Measurements from ENCODE around the gene ZNF771. TPM values are rescaled to one million over a fixed set of nuclear protein-coding genes. Genes with fewer than 3 reads are reported as not detected.

The ZNF771 gene
- total and polyA plus RNA-seq, 2 experiments from 2014 or later, result 10.8 to 12.0 TPM

GRCh38 chr16:30374538-30374937 is 32.9 kb upstream of the ZNF771 start, which contains the start of gene MYL11:
Gene MYL11 (plus strand): TSS chr16:30374802. CDS start chr16:30374858, 56 bp downstream.
- DNase-seq (ENCODE audit: low spot score) (no peak), ATAC-seq (no peak)
- no peaks in the 10 kb centered on the region for H3K9me2 ChIP-seq (ENCODE audit: insufficient read depth)
- peaks cover 11% of the 10 kb centered on the region for H3K4me1 ChIP-seq (ENCODE audit: insufficient read depth)
- no peak within 1 kb of the TSS for H3K4me2 ChIP-seq
- peaks cover 18% of the 10 kb centered on the region for H3F3A ChIP-seq (replicated peaks; ENCODE audit: low read depth)
- H3K36me3 ChIP-seq (ENCODE audit: insufficient read depth), result no peaks in the 10 kb centered on the region
- H3K79me2 ChIP-seq (replicated peaks; ENCODE audit: insufficient read depth), result no peaks in the 10 kb centered on the region
- Mint-ChIP-seq H3K4me1 (peaks cover 24% of the 10 kb centered on the region), H3K36me3 (ENCODE audit: low read depth) (no peaks in the 10 kb centered on the region; the same call in 2 of the 3 replicates), H3K27ac (no peak within 1 kb of the TSS), H3K9me3 (no peaks in the 10 kb centered on the region; the same call in 2 of the 3 replicates), H3K4me3 (peak within 1 kb of the TSS; percentile 12; the same call in 1 of the 3 replicates), H3K27me3 (ENCODE audit: insufficient read depth, low read depth, poor library complexity) (peaks cover 35% of the 10 kb centered on the region)
- no peak within 1 kb of the TSS for H2AFZ ChIP-seq
- no peak within 1 kb of the TSS for H3K4me3 ChIP-seq
- 0 out of 2 replicates have a peak within 1 kb of the TSS, but pooled peaks have one; percentile 19 for H3K27ac ChIP-seq (ENCODE audit: low read depth)
- no peaks in the 10 kb centered on the region for H4K20me1 ChIP-seq (replicated peaks; ENCODE audit: insufficient read depth)
- TF ChIP-seq POLR2AphosphoS5 (IDR thresholded peaks at IDR 0.05; ENCODE audit: low read depth), result no peak
- no peak for TF ChIP-seq REST (IDR thresholded peaks at IDR 0.05; ENCODE audit: unreplicated experiment)
- TF ChIP-seq NANOG (IDR thresholded peaks at IDR 0.05; ENCODE audit: borderline replicate concordance), result no peak
- no peak for TF ChIP-seq ETS1 (IDR thresholded peaks at IDR 0.05)
- TF ChIP-seq CTCF (conservative IDR thresholded peaks at IDR 0.05; ENCODE audit: low read depth in 2 of 2), result no peak
- TF ChIP-seq JUNB (IDR thresholded peaks at IDR 0.05; ENCODE audit: unreplicated experiment), result no peak
- TF ChIP-seq EZH2 (IDR thresholded peaks at IDR 0.05; ENCODE audit: low read depth, unreplicated experiment), result no peak
- no peak for TF ChIP-seq CREB1 (CRISPR knock-in tag; IDR thresholded peaks at IDR 0.05; ENCODE audit: low read depth)
- no peak for TF ChIP-seq ZNF462 (CRISPR knock-in tag; IDR thresholded peaks at IDR 0.05)
- TF ChIP-seq STAT1 (IDR thresholded peaks at IDR 0.05; ENCODE audit: unreplicated experiment), result no peak
- no peak for TF ChIP-seq ZNF114 (CRISPR knock-in tag; IDR thresholded peaks at IDR 0.05)
- TF ChIP-seq ZNF331 (CRISPR knock-in tag; IDR thresholded peaks at IDR 0.05; ENCODE audit: low read depth), result no peak
- TF ChIP-seq EZH2phosphoT487 (IDR thresholded peaks at IDR 0.05; ENCODE audit: unreplicated experiment), result no peak
- no peaks in the 10 kb centered on the region for H3K27me3 ChIP-seq (ENCODE audit: insufficient read depth)
